Activated T-cell treated with anti-CD3 and anti-CD28 coated beads, Interleukin-2, amount 50 U/mL, for 4 hours (primary cell): ENCODE data around the gene SPRTN. TPM values are rescaled to one million over a fixed set of nuclear protein-coding genes. Genes with fewer than 3 reads are reported as not detected.
"Not testable (repeated sequence)": the region's sequence is repeated elsewhere in the genome, so short reads cannot be mapped to it uniquely, and the experiment has no call there.

Source experiments
- ATAC-seq, 2 donors: fragments of 200-7000 bp; cut with Tn5 transposase; one replicate each; pipeline ENCODE4 v1.10.0; 2021
- DNase-seq: peaks from one replicate; pipeline ENCODE4 v3.0.0-alpha.2; 2020
- H3K27me3 Mint-ChIP-seq: one replicate; pipeline ENCODE4 v1.8.0; 2021; ENCODE audit warnings: low read depth, mixed read lengths
- H3K36me3 Mint-ChIP-seq: one replicate; pipeline ENCODE4 v1.8.0; 2022; ENCODE audit warnings: mixed read lengths; ENCODE audit not compliant: insufficient read depth
- H3K4me1 Mint-ChIP-seq: one replicate; pipeline ENCODE4 v1.8.0; 2021; ENCODE audit warnings: low read depth, mixed read lengths
- H3K4me3 Mint-ChIP-seq: one replicate; pipeline ENCODE4 v1.8.0; 2021; ENCODE audit warnings: mild to moderate bottlenecking, moderate library complexity, mixed read lengths
- H3K9me3 Mint-ChIP-seq: one replicate; pipeline ENCODE4 v1.8.0; 2021; ENCODE audit warnings: mixed read lengths
- total RNA-seq, 3 donors: library from RNA; stranded (reverse); gene quantifications; one replicate each; pipeline ENCODE4 v1.2.1, GENCODE V29; 2021

Gene SPRTN
- total RNA-seq, 3 donors from 2014 or later = 9.9 to 15.2 (median 12.9) TPM

DNA sequence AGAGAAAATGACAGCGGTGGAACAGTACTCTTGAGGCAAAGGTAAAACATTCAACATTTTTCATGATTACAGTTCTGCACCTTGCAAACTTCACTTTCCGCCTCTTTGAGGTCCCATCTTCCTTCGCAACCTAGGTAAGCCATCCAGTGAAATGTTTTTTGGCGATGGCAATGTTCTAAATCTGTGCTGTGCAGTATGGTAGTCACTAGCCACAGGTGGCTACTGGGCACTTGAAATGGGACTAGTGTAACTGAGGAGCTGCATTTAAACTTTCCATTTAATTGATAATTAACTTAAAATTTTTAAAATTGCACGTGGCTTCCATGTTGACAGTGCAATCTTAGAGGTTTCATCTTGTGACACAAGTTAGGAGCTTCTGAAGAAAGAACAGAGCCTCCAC lies 13.4 kb upstream of the SPRTN start:
- Mint-ChIP-seq H3K27me3 (no peaks in the 10 kb centered on the region), H3K36me3 (no peaks in the 10 kb centered on the region), H3K4me3 (no peak overlapping the region), H3K9me3 (no peaks in the 10 kb centered on the region), H3K4me1 (peaks cover 6% of the 10 kb centered on the region)
- ATAC-seq (no peak), DNase-seq (no peak)

DNA sequence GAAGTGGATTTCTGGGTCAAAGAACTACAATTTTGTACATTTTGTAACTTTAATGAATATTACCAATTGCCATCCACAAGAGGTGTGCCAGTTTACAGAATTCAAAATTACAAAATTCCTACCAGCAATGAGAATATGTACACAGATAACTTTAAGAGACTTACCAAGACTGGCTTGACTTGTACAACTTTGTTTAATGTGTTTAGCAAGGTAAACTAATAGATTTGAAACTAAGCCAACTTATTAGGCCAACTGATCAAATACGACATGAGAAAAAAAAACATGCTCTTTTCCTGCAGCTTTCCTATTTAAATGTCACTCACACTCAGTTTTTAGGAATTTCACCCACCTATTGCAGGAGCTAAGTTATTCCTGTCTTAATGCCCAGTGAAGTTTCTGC lies 11.8 kb upstream of the SPRTN start:
- no peak for ATAC-seq
- DNase-seq = no peak
- H3K36me3 Mint-ChIP-seq = no peaks in the 10 kb centered on the region
- H3K4me3 Mint-ChIP-seq = no peak overlapping the region
- no peaks in the 10 kb centered on the region for H3K9me3 Mint-ChIP-seq
- no peaks in the 10 kb centered on the region for H3K27me3 Mint-ChIP-seq
- H3K4me1 Mint-ChIP-seq = peaks cover 8% of the 10 kb centered on the region

DNA sequence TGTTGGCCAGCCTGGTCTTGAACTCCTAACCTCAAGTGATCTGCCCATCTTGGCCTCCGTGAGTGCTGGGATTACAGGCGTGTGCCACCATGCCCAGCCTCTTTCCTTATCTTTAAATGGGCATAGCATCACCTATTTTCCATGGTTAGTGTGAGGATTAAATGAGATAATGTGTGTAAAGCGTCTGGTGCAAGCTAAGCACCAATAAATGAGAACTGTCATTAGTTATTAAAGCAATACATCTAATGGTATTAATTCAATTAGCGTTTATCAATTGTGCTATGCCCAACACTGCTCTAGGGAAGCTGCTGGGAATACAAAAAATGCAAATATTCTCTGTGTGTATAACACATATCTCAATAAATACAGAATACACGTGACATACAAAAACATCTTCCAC lies 10.5 kb upstream of the SPRTN start:
- DNase-seq (no peak), ATAC-seq (no peak)
- no peak overlapping the region for H3K4me3 Mint-ChIP-seq
- H3K4me1 Mint-ChIP-seq = peaks cover 17% of the 10 kb centered on the region
- peaks cover 7% of the 10 kb centered on the region for H3K36me3 Mint-ChIP-seq
- H3K9me3 Mint-ChIP-seq = no peaks in the 10 kb centered on the region
- H3K27me3 Mint-ChIP-seq = no peaks in the 10 kb centered on the region

DNA sequence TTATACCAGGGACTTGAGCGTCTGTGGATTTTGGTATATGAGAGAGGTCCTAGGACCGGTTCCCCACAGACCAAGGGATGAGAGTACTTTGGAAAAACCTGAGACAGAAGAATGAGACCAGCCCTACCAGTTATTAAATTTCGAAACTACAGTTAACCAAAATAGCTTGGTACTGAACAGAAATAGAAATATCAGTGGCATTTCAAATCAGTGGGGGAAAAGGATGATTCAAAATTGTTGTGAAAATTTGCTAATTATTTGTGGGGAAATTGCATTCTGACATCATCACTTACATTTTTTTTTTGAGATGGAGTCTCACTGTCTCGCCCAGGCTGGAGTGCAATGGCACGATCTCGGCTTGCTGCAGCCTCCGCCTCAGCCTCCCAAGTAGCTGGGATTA lies 8.6 kb upstream of the SPRTN start:
- no peaks in the 10 kb centered on the region for H3K27me3 Mint-ChIP-seq
- H3K9me3 Mint-ChIP-seq = no peaks in the 10 kb centered on the region
- H3K4me1 Mint-ChIP-seq = peaks cover 35% of the 10 kb centered on the region
- DNase-seq (no peak), ATAC-seq (no peak)
- no peak overlapping the region for H3K4me3 Mint-ChIP-seq
- peaks cover 12% of the 10 kb centered on the region for H3K36me3 Mint-ChIP-seq

DNA sequence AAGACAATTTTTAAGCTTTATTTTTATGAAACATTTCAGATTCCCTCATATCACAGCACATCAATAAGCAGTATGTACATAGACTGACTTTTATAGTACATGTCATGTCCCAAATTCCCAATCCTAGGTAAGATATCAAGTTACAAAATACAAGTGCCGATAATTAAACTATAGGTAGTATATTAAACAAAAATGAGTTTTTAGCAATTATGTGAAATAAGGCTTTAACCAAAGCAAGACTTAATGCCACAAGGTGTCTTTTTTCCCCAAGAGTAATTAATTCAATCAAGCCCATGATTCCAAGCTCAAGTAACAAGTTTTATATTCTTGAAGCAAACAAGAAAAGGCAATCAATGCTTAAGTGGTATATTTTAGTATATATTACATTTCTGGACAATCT lies 5.3 kb upstream of the SPRTN start:
- Mint-ChIP-seq H3K9me3 (no peaks in the 10 kb centered on the region), H3K36me3 (peaks cover 19% of the 10 kb centered on the region), H3K4me3 (peak overlapping the region; percentile 73), H3K4me1 (peaks cover 59% of the 10 kb centered on the region), H3K27me3 (no peaks in the 10 kb centered on the region)
- ATAC-seq (no peak), DNase-seq (no peak)

DNA sequence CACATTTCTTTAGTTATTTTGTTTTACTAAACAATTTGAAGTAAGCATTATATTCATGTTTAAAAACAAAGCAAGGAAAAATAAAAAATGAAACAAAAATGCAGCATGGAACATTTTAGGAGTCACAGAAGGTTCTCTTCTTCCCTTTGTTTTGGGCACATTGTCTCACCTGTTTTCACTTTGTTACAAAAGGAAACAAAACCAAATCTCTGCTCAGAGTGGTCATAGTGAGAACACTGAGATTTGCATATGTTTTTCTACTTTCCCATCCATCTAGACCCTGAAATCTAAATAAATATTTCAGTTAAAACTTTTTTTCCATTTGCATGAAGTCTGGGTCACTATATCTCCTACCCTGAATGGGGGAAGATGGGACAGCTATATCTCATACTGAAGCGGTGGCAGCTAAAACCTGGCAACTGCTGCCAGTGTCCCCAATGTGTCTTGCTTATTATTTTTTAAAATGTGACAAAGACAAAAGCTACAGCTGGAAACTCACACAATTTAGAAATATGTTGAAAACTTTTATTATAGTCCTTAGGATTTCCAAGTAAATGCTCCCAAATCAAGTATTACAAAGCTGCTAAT lies 3.9 kb upstream of the SPRTN start:
- Mint-ChIP-seq H3K4me3 (peak overlapping the region; percentile 73), H3K9me3 (no peaks in the 10 kb centered on the region), H3K4me1 (peaks cover 62% of the 10 kb centered on the region), H3K27me3 (no peaks in the 10 kb centered on the region), H3K36me3 (peaks cover 19% of the 10 kb centered on the region)
- ATAC-seq (no peak), DNase-seq (no peak)

DNA sequence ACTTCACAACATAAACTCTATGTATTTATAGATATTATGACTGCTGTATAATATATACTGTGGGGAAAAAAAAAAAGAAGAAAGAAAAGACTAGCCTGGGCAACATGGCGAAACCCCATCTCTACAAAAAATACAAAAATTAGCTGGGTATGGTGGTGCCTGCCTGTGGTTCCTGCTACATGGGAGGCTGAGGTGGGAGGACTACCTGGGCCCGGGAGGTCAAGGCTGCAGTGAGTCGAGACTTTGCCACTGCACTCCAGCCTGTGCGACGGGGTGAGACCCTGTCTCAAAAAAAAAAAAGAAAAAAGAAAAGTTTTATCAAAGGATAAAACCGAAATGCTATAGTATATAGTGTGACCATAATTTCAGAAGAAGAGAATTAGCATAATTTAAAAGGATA lies 3.1 kb upstream of the SPRTN start:
- no peaks in the 10 kb centered on the region for H3K27me3 Mint-ChIP-seq
- DNase-seq = no peak
- peaks cover 65% of the 10 kb centered on the region for H3K4me1 Mint-ChIP-seq
- H3K36me3 Mint-ChIP-seq = peaks cover 19% of the 10 kb centered on the region
- H3K4me3 Mint-ChIP-seq = peak overlapping the region; percentile 73
- no peaks in the 10 kb centered on the region for H3K9me3 Mint-ChIP-seq
- ATAC-seq = no peak

DNA sequence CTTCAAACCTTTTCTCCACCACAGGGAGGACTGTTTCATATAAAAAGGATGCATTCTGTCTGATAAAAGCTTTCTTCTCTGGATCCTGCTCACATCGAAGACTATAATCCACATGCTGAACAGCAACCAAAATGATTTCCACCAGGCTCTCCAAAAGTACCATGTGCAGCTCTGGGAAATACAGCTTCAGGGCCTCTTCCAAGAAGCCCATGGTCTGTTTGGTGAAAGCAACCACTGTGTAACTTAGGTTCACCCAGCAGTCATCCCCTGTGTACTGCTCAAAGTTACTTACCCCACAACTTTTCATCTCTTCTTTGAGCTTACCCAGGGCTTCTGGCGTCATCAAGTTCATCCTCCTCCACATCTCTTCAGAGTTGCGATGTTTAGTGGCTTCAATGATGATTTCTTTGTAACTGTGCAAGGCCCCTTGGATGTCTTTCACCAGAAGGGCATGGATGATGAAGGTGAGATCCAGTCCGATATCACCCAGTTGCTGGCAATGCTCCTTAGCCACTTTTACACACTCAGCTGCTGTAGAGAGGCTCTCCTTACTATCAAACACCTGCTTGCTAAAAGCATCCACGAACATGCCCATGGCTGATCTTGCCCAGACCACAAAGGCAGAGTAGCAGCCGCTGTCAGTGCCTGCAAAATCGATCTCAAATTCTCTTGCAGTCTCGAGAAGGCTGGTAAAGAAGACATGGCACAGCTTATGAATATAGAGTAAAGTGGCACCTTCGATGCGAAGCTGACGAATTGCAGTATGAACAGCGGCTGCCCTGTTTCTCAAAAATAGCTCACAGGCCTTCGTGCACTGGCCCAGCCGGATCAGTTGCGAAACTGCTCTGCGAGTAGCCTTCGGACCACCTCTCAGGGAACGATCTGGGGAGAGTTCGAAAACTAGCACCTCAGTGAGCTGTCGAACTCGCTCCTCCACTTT lies 2.2 kb upstream of the SPRTN start:
- peak overlapping the region; percentile 94 for H3K4me3 Mint-ChIP-seq
- H3K27me3 Mint-ChIP-seq = no peaks in the 10 kb centered on the region
- H3K36me3 Mint-ChIP-seq = peaks cover 22% of the 10 kb centered on the region
- no peak for ATAC-seq
- no peak for DNase-seq
- peaks cover 69% of the 10 kb centered on the region for H3K4me1 Mint-ChIP-seq
- H3K9me3 Mint-ChIP-seq = no peaks in the 10 kb centered on the region

DNA sequence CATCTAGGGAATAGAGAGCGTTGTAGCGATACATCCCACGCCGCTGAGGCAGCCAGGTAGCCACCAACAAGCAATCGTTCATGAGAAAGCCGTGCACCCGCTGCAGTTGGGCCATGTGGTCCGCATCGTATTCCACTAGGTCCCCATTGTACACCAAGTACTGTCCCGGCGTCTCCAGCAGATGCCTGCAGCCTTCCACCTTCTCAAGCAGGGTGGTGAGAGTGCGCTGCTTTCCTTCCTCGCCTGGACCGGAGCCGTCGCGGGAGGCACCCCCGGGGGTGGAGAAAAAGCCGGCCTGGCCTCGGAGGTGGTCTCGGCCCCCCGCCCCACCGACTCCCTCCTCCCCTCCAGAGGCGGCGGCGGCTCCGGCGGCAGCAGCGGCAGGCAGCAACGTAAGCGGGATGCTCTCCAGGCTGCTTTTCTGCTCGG lies 1.0 kb upstream of the SPRTN start:
- Mint-ChIP-seq H3K4me3 (peak overlapping the region; percentile 94), H3K4me1 (peaks cover 66% of the 10 kb centered on the region), H3K27me3 (no peaks in the 10 kb centered on the region), H3K36me3 (peaks cover 21% of the 10 kb centered on the region), H3K9me3 (no peaks in the 10 kb centered on the region)
- peak; percentile 21 for DNase-seq
- ATAC-seq = peak in 1 of 2 donors; percentile 5

DNA sequence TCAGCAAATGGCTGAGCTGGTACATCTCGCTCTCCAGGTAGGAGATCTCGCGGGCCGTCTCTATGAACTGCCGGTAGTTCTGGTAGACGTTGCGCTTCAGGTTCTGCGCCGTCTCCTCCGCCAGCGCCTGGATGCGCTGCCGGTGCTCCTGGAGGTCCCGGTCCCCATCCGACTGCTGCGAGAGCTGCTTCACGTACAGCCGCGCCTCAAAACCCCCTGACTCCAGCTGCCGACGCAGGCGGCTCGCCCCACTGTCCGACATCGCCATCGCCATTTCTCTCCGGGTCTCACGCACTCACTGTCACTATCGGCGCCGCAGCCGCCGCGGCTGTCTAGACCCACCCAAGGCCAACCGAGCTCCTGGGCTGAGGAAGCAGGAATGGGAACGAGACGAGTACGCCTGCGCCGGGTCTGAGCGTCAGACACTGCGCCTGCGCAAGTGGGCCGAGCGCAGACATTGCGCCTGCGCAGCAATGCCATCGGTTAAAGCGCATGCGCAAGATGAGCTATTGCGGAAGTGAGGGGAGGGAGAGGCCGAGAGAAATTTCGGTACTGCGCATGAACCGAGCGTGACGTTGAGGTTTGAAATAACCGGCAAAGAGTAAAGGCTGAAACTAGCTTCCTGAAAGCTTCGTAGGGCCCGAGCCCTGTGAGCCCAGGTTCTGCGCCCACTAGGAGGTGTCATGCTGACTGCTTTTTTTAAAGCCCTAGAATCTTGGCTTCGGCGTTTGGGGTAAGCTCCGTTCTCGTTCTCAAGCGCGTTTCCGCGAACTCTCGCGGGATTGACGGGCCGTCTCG lies 422 bp upstream of the SPRTN start, which contains the start of gene EXOC8:
TSS of gene EXOC8 (minus strand) at position 381 of the 798 bp plus-strand sequence. CDS start at position 274, 107 bp downstream.
- peak; percentile 96 for DNase-seq
- no peaks in the 10 kb centered on the region for H3K27me3 Mint-ChIP-seq
- H3K4me1 Mint-ChIP-seq = peaks cover 62% of the 10 kb centered on the region
- peaks cover 22% of the 10 kb centered on the region for H3K36me3 Mint-ChIP-seq
- H3K4me3 Mint-ChIP-seq = peak within 1 kb of the TSS; percentile 94
- no peaks in the 10 kb centered on the region for H3K9me3 Mint-ChIP-seq
- peak; percentile 81 to 83 for ATAC-seq

DNA sequence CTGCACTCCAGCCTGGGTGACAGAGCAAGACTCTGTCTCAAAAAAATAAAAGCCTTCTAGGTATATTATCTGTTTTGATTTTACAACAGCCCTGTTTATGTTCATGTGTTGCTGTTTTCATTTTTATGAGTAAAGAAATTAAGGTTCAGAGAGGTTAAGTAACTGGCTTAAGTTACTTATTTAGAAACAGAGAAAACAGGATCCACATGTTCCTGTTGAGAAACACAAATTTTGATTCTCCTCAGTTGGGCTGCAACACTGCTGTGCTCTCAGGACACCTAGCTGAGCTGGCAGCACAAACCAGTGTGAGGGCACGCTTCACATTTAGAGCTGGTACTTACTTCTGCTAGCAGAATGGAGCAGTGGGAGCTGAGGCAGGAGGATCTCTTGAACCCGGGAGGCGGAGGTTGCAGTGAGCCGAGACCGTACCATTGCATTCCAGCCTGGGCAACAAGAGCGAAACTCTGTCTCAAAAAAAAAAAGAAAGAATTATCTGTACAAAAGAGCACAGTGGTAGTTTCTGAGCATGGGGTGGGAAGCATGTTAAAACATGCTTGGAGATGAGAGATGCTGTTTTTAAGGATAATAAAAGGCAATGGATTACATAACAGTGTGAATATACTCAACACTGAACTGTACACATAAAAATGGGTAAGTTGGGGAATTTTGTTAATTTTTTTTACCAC lies 2.4 kb downstream of the SPRTN start:
- no peak for DNase-seq
- no peaks in the 10 kb centered on the region for H3K9me3 Mint-ChIP-seq
- peaks cover 25% of the 10 kb centered on the region for H3K36me3 Mint-ChIP-seq
- H3K4me1 Mint-ChIP-seq = peaks cover 43% of the 10 kb centered on the region
- no peak overlapping the region for H3K4me3 Mint-ChIP-seq
- ATAC-seq = no peak
- H3K27me3 Mint-ChIP-seq = no peaks in the 10 kb centered on the region

DNA sequence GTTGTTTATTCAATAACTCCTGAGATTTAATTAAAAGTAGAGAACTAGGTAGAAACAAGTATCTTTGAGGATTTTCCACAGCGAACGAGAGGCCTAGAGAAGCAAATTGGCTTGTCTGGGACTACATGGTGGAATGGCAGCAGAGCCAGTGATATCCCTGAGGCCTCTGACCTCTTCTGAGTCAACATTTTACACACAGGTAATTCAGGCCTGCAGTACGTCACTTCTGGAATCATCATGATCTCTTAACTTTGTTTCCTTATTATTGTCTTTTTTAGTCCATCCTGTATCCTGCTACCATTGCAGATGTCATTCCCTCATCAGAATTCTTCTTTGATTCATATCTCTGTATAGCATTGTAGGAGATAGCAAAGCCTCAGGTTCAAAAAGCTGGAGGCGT lies 9.9 kb downstream of the SPRTN start:
- ATAC-seq = no peak
- peaks cover 30% of the 10 kb centered on the region for H3K36me3 Mint-ChIP-seq

DNA sequence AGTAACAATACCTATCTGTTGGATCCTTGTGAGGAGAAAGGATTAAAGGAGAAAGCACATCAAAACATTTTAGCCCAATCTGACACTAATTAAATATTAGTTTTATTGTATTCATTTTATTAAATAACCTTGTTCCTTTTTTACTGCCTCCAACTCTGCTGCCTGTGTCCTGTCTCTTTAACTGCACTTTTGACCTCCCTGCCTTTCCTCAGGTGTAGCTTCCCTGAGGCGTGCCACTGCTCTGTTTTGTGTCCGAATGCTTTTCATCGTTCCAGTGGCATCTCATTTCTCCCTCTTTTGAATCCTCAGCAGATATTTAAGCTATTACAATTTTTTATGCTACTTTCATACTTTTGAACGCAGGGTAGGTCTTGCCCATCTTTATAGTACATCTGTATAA lies 10.3 kb downstream of the SPRTN start:
- Mint-ChIP-seq H3K36me3 (peaks cover 30% of the 10 kb centered on the region), H3K27me3 (no peaks in the 10 kb centered on the region), H3K4me1 (peaks cover 7% of the 10 kb centered on the region), H3K9me3 (no peaks in the 10 kb centered on the region), H3K4me3 (no peak overlapping the region)
- no peak for ATAC-seq
- DNase-seq = no peak

More for the DNA sequence above, 9.9 kb downstream of the SPRTN start:
- no peak for DNase-seq
- Mint-ChIP-seq H3K4me3 (no peak overlapping the region), H3K27me3 (no peaks in the 10 kb centered on the region), H3K9me3 (no peaks in the 10 kb centered on the region), H3K4me1 (peaks cover 7% of the 10 kb centered on the region)

DNA sequence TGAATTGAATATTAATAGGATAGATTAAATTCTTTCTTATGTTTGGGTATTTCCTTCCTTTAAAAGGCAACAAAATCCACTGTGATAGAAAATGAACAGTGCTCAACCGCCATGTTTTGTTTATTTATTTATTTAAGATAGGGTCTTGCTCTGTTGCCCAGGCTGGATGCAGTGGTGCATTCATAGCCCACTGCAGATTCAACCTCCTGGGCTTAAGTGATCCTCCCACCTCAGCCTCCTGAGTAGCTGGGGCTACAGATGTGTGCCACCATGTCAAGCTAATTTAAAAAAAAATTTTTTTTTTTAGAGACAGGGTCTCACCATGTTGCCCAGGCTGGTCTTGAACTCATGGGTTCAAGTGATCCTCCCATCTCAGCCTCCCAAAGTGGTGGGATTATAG lies 10.8 kb downstream of the SPRTN start:
- ATAC-seq, DNase-seq, H3K4me1 Mint-ChIP-seq, H3K9me3 Mint-ChIP-seq, H3K27me3 Mint-ChIP-seq, H3K4me3 Mint-ChIP-seq: not testable (repeated sequence)
- peaks cover 28% of the 10 kb centered on the region for H3K36me3 Mint-ChIP-seq
